ENCODE results near the gene LTBP1. TPM values are rescaled to one million over a fixed set of nuclear protein-coding genes. Genes with fewer than 3 reads are reported as not detected.

Gene LTBP1
- total RNA-seq, 1 donor from 2014 or later: 48.4 TPM

- H3K4me3 ChIP-seq: no peak overlapping the region
- no peaks in the 10 kb centered on the region for H3K36me3 ChIP-seq
- no peak for DNase-seq (ENCODE audit: extremely low spot score in 2 of 2)
- intact Hi-C loops (cut with DNase I): no loop called here
- H3K4me1 ChIP-seq: no peaks in the 10 kb centered on the region
- H3K27ac ChIP-seq: no peak overlapping the region
- H3K27me3 ChIP-seq: no peaks in the 10 kb centered on the region
- no peaks in the 10 kb centered on the region for H3K9me3 ChIP-seq
- no peak for TF ChIP-seq CTCF (IDR thresholded peaks at IDR 0.05)
- TF ChIP-seq POLR2AphosphoS5 (IDR thresholded peaks at IDR 0.05; ENCODE audit: insufficient read depth in 1 of 2, low read depth in 1 of 2): no peak
- TF ChIP-seq POLR2A (IDR thresholded peaks at IDR 0.05): no peak
These were observed 391.2 kb downstream of the LTBP1 start for GRCh38 chr2:33337981-33338380.

DNA sequence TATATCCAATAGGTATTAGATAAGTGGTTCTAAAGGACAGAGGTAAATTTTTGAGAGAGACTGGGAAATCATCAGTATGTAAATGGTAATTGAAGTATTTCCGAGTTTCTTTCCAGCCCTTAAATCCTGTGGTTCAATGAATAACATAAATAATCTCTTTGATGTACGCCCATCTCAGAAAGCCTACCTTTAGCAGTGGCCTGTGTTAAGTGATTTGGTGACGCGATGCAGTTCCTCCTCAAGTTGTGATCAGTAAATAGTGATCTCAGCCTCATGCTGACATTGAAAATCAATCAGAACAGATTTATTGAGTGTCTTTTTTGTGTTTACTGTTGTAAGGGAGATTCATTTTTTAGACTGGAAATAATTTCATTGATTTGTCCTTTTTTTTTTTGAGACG lies 392.5 kb downstream of the LTBP1 start:
- Histone ChIP-seq H3K9me3 (no peaks in the 10 kb centered on the region), H3K27ac (no peak overlapping the region), H3K27me3 (no peaks in the 10 kb centered on the region), H3K4me1 (no peaks in the 10 kb centered on the region), H3K36me3 (no peaks in the 10 kb centered on the region), H3K4me3 (no peak overlapping the region)
- intact Hi-C loops (cut with DNase I): no loop called here
- DNase-seq (ENCODE audit: extremely low spot score in 2 of 2): no peak
- TF ChIP-seq CTCF (IDR thresholded peaks at IDR 0.05): no peak
- no peak for TF ChIP-seq POLR2AphosphoS5 (IDR thresholded peaks at IDR 0.05; ENCODE audit: insufficient read depth in 1 of 2, low read depth in 1 of 2)
- no peak for TF ChIP-seq POLR2A (IDR thresholded peaks at IDR 0.05)

- no peaks in the 10 kb centered on the region for H3K27me3 ChIP-seq
- H3K4me3 ChIP-seq: no peak overlapping the region
- H3K27ac ChIP-seq: no peak overlapping the region
- H3K36me3 ChIP-seq: no peaks in the 10 kb centered on the region
- no peaks in the 10 kb centered on the region for H3K9me3 ChIP-seq
- no peak for TF ChIP-seq CTCF (IDR thresholded peaks at IDR 0.05)
- TF ChIP-seq POLR2AphosphoS5 (IDR thresholded peaks at IDR 0.05; ENCODE audit: insufficient read depth in 1 of 2, low read depth in 1 of 2): no peak
- no peak for TF ChIP-seq POLR2A (IDR thresholded peaks at IDR 0.05)
- intact Hi-C loops (cut with DNase I): no loop called here
- no peak for DNase-seq (ENCODE audit: extremely low spot score in 2 of 2)
- no peaks in the 10 kb centered on the region for H3K4me1 ChIP-seq
These were observed 393.5 kb downstream of the LTBP1 start for GRCh38 chr2:33340280-33340679.

- no peaks in the 10 kb centered on the region for H3K4me1 ChIP-seq
- no peaks in the 10 kb centered on the region for H3K9me3 ChIP-seq
- no peaks in the 10 kb centered on the region for H3K36me3 ChIP-seq
- no peak for DNase-seq (ENCODE audit: extremely low spot score in 2 of 2)
- H3K27me3 ChIP-seq: no peaks in the 10 kb centered on the region
- intact Hi-C loops (cut with DNase I): no loop called here
- no peak for TF ChIP-seq POLR2AphosphoS5 (IDR thresholded peaks at IDR 0.05; ENCODE audit: insufficient read depth in 1 of 2, low read depth in 1 of 2)
- TF ChIP-seq POLR2A (IDR thresholded peaks at IDR 0.05): no peak
- no peak for TF ChIP-seq CTCF (IDR thresholded peaks at IDR 0.05)
- H3K4me3 ChIP-seq: no peak overlapping the region
- no peak overlapping the region for H3K27ac ChIP-seq
These were observed 395.4 kb downstream of the LTBP1 start for GRCh38 chr2:33342171-33342570.

DNA sequence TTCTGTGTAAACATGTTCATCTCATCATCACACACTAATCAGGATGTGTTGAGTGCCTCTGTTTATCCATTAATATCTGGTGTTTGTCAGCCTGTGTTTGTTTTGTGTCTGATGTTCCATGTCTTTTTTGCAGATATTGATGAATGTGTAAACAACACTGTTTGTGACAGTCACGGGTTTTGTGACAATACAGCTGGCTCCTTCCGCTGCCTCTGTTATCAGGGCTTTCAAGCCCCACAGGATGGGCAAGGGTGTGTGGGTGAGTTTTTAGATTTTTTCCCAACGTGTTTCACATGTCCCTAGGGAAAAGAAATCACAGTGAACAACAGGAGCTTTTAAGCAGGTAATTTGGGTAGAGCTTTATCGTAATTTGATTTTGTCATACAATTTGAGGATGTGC lies 396.0 kb downstream of the LTBP1 start:
- intact Hi-C loops (cut with DNase I): no loop called here
- Histone ChIP-seq H3K27ac (no peak overlapping the region), H3K9me3 (no peaks in the 10 kb centered on the region), H3K4me3 (no peak overlapping the region), H3K27me3 (no peaks in the 10 kb centered on the region), H3K36me3 (no peaks in the 10 kb centered on the region), H3K4me1 (no peaks in the 10 kb centered on the region)
- TF ChIP-seq POLR2A (IDR thresholded peaks at IDR 0.05): no peak
- TF ChIP-seq POLR2AphosphoS5 (IDR thresholded peaks at IDR 0.05; ENCODE audit: insufficient read depth in 1 of 2, low read depth in 1 of 2): no peak
- no peak for TF ChIP-seq CTCF (IDR thresholded peaks at IDR 0.05)
- no peak for DNase-seq (ENCODE audit: extremely low spot score in 2 of 2)

Data from vagina (tissue), 2 donors.